Epidermal melanocyte (primary cell): ENCODE data around the gene PPP2R3A.

Experiments
- DNase-seq: peaks from one replicate; pipeline ENCODE4 v3.0.0; 2011; ENCODE audit warnings: low spot score; ENCODE audit not compliant: insufficient read length

PPP2R3A gene

DNA sequence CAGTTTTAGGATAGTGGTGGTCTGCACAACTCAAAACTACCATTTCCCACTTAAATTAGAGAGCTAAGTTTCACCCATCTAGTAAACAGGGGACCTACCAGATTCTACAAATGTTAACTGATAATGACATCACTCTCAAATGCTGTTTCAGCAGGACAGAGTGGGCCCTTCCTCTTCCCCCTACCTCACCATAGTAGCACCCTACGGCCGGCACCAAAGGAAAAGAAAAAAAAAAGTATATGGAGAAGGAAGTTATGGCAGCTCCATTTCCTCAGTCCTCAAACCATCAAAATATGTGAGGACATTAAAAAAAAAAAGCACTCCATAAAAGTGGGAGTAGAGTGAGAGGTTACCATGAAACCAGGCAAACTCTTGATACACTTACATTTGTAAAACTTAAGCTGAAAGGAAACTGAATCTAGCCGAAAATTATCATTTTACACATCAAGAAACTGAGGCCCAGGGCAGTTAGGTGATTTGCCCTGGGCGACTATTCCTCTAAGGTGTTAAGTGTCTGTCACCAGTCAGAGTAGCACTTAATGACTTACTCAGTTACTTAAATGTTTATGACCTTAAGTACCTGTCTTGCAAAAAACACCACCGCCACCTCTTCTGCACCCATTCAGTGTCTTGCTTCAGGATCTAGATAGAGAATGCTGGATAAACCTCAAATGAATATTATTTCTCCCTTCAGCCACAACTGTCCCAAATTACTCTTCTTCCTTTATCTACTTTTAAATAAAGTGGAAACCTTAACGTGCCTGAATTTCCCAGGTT, 227.9 kb downstream of the PPP2R3A start:
- no peak for DNase-seq

DNA sequence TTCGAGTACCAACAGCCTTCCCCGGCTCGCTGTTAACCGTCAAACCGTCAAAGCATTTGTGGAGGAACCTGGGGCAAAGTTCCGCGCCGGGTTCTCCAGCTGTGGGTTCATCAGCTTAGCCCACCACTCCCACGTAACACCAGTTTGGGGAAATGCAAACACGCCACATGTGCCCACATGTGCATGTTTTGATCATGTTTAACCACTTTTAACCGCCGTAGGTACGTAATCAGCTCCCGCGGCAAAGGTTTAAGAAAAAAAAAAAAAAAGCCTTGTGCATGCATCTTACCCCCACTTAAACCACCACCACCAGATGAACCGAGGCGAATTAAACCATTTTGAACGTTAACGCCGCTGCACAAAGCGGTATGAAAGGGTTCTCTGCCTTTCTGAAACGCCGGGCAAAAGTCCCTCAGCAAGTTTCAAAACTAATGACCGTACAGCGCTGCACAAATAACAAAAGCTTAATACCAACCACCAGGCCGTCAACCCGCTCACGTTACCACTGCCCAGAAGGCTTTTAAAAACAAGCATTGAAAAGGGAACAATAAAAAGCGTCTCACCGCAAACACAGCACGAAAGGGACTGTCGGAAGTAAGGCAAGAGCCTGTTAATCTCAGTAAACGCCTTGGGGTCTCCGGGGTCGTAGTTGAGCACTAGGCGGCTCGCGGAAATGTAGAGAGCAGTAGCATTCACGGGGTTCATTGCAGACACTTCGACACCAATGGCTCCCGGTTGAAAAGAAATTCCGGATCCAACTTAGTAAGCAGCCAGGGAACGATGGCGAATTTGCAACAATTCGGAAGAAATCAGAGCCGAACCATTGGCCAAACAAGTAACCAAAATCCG, 229.1 kb downstream of the PPP2R3A start:
- DNase-seq = no peak

DNA sequence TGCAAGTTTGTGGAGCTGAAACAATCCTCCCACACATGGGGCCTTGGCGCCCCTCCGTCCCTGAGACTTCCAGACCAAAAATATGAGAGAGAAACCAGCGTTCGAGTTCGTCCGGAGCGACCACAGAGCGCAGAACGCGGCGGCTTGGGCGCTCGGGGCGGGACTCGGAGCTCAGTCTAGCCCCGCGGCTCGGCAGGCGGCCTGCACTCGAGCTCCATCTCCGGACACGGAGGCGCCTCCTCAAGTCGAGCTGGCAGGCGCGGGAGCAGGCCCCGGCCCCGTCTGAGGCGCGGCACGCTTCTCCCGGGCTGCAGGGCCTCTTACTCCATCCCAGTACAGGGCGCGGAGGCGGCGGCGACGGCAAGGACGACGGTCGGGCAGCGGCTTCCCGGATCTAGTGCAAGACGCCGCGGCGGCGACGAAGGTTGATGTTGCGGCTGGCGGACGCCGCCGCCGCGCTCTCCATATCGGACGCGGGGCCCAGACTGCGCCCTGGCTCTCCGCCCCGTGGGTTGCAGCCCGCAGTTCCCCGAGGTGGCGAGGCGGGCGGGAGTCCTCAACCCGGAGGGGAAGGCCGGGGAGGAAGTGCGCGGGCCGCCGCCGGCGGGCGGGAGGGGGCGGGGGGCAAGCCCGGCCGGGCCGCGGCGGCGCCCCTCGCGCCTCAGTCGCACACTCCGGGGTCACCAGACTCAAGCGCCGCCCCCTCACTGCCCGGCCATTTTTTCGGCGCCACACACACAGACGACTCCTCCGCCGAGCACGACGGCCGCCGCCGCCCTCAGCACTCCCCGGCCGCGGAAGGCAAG, 229.9 kb downstream of the PPP2R3A start:
- DNase-seq = no peak

DNA sequence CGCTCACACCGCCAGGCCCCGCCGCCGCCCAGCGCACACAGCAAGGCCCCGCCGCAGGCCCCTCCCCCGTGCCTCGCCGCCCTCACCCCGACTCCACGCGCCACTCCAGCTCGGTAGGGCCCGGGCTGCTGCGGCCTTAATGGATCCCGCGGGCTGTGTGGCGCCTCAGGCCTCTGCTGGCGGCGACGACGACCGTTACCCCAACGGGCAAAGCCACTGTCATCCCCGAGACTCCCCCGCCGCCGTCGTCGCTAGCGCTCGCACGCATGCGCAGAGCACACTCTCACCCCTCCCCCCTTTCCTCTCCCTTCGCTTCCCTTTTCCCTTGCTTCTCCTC, 230.5 kb downstream of the PPP2R3A start, which contains the start of gene MSL2:
MSL2 (minus strand) TSS at position 272 of the 337 bp plus-strand sequence. CDS start 1,222 bp downstream, outside the sequence.
- no peak for DNase-seq

DNA sequence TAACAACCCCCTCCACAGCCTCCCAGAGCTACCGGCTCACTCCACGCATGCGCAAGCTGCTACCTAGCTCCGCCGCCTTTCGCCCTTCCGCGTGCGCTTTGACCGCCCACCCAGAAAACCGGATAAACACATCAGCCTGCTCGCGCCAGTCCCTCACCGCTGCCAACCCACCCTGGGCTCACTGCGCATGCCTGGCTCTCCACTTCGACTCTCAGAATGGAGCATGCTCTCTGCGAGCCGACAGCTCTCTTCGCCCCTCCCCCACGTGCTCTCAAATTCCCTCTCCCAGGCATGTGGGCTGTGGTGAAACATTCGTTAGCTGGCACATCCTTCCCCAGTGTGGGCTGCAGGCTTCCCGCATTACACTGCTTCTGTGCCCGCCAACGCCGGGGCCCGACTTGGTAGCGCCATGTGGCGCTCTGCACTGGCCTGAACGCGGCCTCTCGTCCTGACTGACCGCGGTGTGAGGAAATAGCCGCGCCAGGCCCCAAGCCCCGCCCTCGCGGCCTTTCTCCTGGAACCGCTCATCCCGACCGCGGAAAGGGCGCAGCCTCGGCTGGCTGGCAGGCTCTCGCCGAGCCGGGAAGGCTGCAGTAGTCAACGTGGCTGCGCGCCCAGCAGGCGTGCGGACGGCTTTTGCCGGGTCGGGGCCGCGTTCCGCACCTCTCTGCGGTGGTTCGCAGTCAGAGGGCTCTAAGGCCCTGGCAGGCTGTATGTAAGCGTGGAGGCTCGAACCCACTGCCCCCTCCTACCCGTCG, 231.1 kb downstream of the PPP2R3A start:
- DNase-seq = peak; percentile 97

DNA sequence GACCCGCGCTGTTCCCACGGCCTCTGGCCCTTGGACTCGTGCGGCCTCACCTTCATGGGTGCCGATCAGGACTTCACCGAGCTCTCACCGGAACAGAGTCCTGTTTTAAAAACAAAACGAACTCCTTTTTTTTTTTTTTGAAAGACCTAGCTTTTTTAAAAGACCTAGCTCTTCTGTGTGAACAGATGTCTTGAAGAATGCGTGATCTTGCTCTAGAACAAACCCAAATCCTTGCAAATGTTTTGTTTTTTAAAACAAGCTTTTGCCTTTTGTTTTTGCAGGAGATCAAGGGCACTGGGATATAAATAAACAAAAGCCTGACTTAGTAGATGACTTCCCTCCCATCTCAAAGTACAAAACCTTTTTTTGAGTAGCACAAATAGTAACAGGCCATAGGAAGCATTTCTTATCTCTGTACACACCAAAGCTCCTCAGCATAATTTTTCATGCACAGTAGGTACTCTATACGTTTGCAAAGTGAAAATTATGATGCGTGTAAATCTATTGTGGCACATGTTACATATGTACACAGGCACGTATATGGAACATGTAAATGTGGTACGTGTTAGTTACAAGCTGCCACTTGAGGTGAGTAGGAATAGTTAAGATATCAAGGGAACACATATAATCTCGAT, 231.7 kb downstream of the PPP2R3A start:
- DNase-seq = no peak
